GM12801 (cell line): ENCODE data around the gene SMIM20.

Experiments
- TF ChIP-seq, protein P1 (sequence below): IDR thresholded peaks from one replicate; pipeline ENCODE4 v1.5.1; 2011; ENCODE audit warnings: control low read depth; ENCODE audit not compliant: insufficient read length; ENCODE audit errors: extremely low read depth

SMIM20 gene

GRCh38 chr4:25911356-25911755, 2.7 kb upstream of the SMIM20 start:
- TF ChIP-seq, protein P1, sequence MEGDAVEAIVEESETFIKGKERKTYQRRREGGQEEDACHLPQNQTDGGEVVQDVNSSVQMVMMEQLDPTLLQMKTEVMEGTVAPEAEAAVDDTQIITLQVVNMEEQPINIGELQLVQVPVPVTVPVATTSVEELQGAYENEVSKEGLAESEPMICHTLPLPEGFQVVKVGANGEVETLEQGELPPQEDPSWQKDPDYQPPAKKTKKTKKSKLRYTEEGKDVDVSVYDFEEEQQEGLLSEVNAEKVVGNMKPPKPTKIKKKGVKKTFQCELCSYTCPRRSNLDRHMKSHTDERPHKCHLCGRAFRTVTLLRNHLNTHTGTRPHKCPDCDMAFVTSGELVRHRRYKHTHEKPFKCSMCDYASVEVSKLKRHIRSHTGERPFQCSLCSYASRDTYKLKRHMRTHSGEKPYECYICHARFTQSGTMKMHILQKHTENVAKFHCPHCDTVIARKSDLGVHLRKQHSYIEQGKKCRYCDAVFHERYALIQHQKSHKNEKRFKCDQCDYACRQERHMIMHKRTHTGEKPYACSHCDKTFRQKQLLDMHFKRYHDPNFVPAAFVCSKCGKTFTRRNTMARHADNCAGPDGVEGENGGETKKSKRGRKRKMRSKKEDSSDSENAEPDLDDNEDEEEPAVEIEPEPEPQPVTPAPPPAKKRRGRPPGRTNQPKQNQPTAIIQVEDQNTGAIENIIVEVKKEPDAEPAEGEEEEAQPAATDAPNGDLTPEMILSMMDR = no peak

- TF ChIP-seq, protein P1 = no peak
Measured at GRCh38 chr4:25913056-25913850, 767 bp upstream of the SMIM20 start.

DNA sequence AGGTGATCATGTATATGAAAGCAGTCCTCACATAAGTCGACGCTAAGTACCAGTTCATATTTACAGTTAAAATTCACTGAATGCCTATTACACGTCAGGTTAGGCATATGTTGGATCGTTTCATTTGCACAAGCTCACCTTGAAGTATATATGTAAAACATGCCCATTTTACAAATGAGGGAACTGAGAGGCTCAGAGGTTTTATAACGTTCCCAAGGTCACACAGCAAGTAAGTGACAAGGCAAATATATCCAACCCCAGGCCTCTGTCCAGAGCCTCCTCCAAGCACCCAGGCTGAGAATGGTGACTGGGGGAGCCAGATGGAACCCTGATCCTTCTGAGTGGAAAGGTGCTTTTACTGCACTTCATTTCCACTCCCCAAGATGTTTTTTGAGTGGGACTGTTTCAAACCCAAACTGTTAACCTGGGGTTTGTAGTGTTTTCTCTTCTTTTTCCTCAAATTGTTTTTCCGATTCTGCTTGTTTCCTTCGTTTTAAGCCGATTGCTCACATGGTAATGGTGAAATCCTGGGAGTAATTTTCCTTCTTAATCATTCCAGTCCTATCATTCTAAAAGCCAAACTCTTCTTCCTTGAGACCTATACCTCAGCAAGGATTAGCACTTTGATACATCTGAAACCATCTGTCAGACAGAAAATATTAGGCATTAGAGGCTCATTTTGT, 791 bp downstream of the SMIM20 start:
- TF ChIP-seq, protein P1 = no peak

DNA sequence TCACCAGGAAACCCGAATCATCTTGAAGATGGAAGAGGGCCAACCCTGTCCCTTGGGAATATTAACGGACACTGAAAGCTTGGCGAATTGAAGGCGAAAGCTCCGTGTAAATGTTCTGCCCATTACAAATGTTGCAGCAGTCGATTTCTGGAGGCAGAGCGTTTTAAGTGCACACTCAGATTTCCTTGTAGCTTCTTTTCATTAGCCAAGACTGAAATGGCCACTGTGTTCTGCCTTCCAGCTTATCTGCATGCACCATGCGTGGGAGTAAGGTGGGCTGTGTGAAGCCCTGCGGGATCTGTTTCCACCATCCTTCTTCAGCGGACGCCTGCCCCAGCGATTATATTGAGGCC, 1.3 kb downstream of the SMIM20 start:
- TF ChIP-seq, protein P1 = no peak

DNA sequence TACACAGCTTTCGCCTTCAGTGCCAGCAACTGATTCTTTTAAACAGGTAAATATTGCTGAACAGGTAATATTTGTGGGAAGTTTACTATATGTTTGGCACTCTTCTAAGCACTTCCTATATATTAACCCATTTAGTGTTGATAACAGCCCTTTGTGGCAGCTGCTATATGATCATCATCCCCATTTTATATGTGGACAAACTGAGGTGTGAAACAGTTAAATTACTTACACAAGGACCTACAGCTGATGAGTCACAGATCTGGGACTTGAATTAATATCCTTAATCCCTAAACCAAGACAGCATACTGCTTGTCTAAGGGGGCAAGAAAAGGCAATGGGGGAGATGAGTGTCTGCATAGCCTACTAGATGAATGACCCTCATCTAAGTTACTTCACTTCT, 2.9 kb downstream of the SMIM20 start:
- TF ChIP-seq, protein P1 = no peak

DNA sequence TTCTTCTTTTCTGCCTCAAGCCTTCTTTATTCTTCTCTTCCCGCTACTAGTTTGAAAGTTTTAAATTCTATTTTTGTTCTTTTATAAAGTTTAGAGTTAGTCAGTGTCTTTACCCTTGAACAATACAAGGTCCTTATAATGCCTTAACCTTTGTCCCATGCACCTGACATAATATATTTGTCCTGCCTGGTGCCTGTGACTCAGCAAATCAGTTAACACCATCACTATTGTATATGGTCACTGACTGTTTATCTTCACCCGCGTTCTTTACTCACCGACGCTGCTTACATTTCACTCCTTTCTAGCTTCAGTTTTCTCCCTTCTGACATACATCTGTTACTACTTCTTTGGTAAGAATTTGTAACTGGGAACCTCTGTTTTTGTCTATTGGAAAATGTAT, 5.7 kb downstream of the SMIM20 start:
- TF ChIP-seq, protein P1 = no peak

DNA sequence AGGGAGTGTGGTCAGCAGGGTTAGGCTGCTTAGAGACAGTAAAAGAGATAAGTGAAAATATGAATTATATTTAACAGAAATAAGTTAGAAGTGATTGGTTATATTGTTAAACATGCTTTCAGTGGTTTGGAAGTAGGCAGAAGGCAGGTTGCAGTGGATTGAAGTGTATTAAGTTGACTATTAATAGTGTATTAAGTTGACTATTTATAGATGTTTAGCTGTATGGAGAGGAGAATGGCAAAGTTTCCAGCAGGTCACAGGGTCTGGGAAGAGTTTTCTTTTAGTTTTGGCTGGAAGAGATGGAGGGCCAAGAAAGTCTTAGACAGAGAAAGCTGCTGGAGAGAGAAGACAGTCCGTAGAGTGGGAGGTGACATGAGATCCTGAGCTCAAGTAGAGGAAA, 7.9 kb downstream of the SMIM20 start:
- TF ChIP-seq, protein P1 = no peak
